Mammary epithelial cell (primary cell): ENCODE results near the gene GGT1.

Experiments
- EZH2 ChIP-seq: IDR thresholded peaks from 2 replicates; pipeline ENCODE4 v1.6.1; 2012; ENCODE audit warnings: low read length, inconsistent platforms, borderline replicate concordance
- TF ChIP-seq, protein P1 (sequence below), 2 donors: IDR thresholded peaks in 1 of 2; conservative IDR thresholded peaks in 1 of 2; 2 replicates each; pipeline ENCODE4 v1.5.1; 2011 to 2012; ENCODE audit warnings: inconsistent platforms in 2 of 2, low read length in 2 of 2, mild to moderate bottlenecking in 2 of 2, control low read depth in 1 of 2, low read depth in 1 of 2; ENCODE audit not compliant: insufficient read depth in 1 of 2; ENCODE audit errors: extremely low read depth in 1 of 2

DNA sequence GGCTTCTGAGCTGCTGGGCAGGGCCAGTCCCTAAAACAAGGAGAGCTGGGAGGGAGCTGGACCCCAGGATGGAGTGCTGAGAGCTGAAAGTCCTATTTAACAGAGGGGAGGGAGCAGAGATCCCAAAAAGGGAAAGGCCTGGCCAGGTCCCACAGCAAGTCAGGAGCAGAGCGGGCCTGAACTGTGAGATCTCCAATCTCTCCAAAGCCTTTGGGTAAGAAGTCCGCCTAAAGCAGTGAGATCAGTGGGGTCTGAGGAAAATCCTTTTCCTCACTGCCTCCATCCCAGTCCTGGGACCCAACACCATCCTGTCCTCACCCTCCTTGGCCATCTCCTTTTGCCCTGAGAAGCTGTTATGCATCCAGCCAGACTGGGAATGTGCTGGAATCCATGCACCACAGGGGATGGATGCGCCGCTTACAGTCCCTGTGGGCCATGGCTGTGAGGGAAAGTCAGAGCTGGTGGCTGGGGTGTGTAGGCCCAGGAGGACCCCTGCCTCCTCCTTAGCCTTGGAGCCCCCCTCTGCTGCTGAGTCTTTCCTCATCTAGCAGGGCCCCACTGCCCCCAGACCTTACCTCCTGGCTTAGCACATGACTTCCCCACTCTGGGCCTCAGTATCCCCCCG lies 18.7 kb upstream of the GGT1 start:
- TF ChIP-seq, protein P1, sequence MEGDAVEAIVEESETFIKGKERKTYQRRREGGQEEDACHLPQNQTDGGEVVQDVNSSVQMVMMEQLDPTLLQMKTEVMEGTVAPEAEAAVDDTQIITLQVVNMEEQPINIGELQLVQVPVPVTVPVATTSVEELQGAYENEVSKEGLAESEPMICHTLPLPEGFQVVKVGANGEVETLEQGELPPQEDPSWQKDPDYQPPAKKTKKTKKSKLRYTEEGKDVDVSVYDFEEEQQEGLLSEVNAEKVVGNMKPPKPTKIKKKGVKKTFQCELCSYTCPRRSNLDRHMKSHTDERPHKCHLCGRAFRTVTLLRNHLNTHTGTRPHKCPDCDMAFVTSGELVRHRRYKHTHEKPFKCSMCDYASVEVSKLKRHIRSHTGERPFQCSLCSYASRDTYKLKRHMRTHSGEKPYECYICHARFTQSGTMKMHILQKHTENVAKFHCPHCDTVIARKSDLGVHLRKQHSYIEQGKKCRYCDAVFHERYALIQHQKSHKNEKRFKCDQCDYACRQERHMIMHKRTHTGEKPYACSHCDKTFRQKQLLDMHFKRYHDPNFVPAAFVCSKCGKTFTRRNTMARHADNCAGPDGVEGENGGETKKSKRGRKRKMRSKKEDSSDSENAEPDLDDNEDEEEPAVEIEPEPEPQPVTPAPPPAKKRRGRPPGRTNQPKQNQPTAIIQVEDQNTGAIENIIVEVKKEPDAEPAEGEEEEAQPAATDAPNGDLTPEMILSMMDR (conservative IDR thresholded peaks at IDR 0.05 in 1 of 2, IDR thresholded peaks at IDR 0.05 in 1 of 2; ENCODE audit: extremely low read depth in 1 of 2, insufficient read depth in 1 of 2, low read depth in 1 of 2, low read length in 2 of 2) = no peak
- no peak for TF ChIP-seq EZH2
